Measurements from ENCODE around the gene RTKN. TPM values are rescaled to one million over a fixed set of nuclear protein-coding genes. Genes with fewer than 3 reads are reported as not detected.
A peak's percentile ranks its signal among the peaks of the same experiment; 100 is the strongest.
"Not testable (repeated sequence)": the region's sequence is repeated elsewhere in the genome, so short reads cannot be mapped to it uniquely, and the experiment has no call there.

RTKN gene
- polyA plus RNA-seq, 1 donor from 2014 or later = 0.88 TPM

GRCh38 chr2:74420443-74421103 lies 21.2 kb downstream of the RTKN start:
- peak overlapping the region; percentile 97 to 100 (median 99) for H3K27ac Mint-ChIP-seq
- peaks cover 12 to 30% (median 21%) of the 10 kb centered on the region in 3 donors for H3K4me1 Mint-ChIP-seq
- H3K9me3 Mint-ChIP-seq, H3K36me3 Mint-ChIP-seq, H3K27me3 Mint-ChIP-seq: not testable (repeated sequence)
- H3K4me3 Mint-ChIP-seq = peak overlapping the region; percentile 94 to 100 (median 97)

GRCh38 chr2:74420006-74420405 lies 21.7 kb downstream of the RTKN start:
- H3K27me3 Mint-ChIP-seq = peaks cover 2% of the 10 kb centered on the region
- peaks cover 3% of the 10 kb centered on the region for H3K36me3 Mint-ChIP-seq
- peaks cover 15 to 30% (median 21%) of the 10 kb centered on the region in 3 donors for H3K4me1 Mint-ChIP-seq
- peak overlapping the region; percentile 36 to 98 (median 77) for H3K4me3 Mint-ChIP-seq
- peak overlapping the region; percentile 84 to 100 (median 97) for H3K27ac Mint-ChIP-seq
- no peaks in the 10 kb centered on the region for H3K9me3 Mint-ChIP-seq

- Mint-ChIP-seq H3K4me3 (peak overlapping the region in 3 of 4 donors; percentile 15 to 86 (median 64)), H3K9me3 (no peaks in the 10 kb centered on the region), H3K36me3 (peaks cover 3% of the 10 kb centered on the region), H3K27ac (peak overlapping the region in 2 of 3 donors; percentile 18 to 100), H3K27me3 (peaks cover 2% of the 10 kb centered on the region), H3K4me1 (peaks cover 17 to 30% (median 21%) of the 10 kb centered on the region in 3 donors)
Measured at GRCh38 chr2:74419345-74419744, 22.4 kb downstream of the RTKN start.

DNA sequence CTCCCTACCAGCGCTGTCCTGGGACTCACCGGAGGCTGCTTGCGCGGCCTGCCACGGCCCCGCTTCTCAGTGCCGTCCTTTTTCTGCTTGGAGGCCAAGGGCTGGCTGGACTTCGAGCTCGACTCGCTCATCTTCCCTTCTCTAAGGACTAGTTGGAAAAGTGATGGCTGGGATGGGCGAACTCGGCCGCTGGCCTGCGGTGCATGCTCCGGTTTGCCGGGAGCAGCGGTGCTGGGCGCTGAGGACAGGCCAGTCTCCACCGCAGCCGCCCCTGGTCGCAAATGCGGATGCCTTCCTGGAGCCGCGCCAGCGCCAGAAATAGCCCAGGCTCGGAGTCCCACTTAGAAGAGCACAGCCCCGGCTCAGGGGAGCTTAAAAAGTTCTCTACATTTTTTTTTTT lies 23.4 kb downstream of the RTKN start:
- H3K36me3 Mint-ChIP-seq = peaks cover 3% of the 10 kb centered on the region
- H3K9me3 Mint-ChIP-seq = no peaks in the 10 kb centered on the region
- H3K4me1 Mint-ChIP-seq = peaks cover 23 to 37% (median 28%) of the 10 kb centered on the region in 3 donors
- H3K27ac Mint-ChIP-seq = peak overlapping the region in 2 of 3 donors; percentile 21 to 29
- H3K27me3 Mint-ChIP-seq = peaks cover 2% of the 10 kb centered on the region
- peak overlapping the region in 1 of 4 donors; percentile 17 for H3K4me3 Mint-ChIP-seq

DNA sequence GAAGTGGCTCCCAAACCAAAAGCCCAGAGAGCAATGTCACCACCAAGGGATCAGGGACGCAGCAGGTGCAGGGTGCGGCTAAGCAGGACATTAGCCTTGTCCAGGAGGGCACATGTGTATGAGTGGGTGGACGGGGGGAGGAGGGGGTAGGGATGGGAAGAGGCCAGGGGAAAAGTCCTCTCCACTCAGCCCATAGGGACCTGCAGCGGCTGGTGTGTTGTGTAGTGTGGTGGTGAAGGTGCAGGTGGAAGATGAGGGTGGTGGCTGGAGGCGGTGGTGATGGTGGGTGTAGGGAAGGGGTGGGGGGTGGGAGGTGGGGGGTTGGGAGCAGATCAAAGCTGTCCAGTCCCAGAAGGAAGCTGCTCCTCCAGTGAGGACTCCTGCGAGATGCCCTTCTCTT lies 24.0 kb downstream of the RTKN start:
- Mint-ChIP-seq H3K36me3 (peaks cover 3% of the 10 kb centered on the region), H3K27ac (peak overlapping the region in 1 of 3 donors; percentile 29), H3K4me1 (peaks cover 25 to 39% (median 27%) of the 10 kb centered on the region in 3 donors), H3K4me3 (no peak overlapping the region), H3K9me3 (no peaks in the 10 kb centered on the region), H3K27me3 (peaks cover 2% of the 10 kb centered on the region)

DNA sequence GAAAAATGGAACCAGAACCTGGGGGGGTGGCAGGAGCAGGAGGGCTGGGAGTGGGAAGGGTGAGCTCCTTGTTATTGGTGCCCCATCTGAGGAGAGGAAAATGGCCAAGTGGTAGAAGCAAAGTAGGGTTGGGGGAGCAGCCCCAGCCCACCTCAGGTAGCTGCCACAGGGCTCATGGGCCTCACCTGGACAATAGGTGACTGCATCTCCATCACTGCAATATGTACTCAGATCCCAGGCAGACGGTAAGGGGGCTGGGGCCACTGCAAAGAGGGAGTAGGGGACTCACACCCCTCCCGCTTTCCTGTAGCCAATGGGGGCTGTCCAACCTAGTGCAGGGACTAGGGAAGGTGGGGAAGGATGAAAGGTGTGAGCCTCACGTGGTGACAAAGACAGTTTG lies 24.5 kb downstream of the RTKN start:
- peaks cover 3% of the 10 kb centered on the region for H3K36me3 Mint-ChIP-seq
- peak overlapping the region in 1 of 4 donors; percentile 53 for H3K4me3 Mint-ChIP-seq
- H3K27me3 Mint-ChIP-seq = peaks cover 2% of the 10 kb centered on the region
- peak overlapping the region in 1 of 3 donors; percentile 39 for H3K27ac Mint-ChIP-seq
- H3K4me1 Mint-ChIP-seq = peaks cover 23 to 39% (median 27%) of the 10 kb centered on the region in 3 donors
- no peaks in the 10 kb centered on the region for H3K9me3 Mint-ChIP-seq

GRCh38 chr2:74416778-74417177 lies 25.0 kb downstream of the RTKN start:
- H3K27ac Mint-ChIP-seq = peak overlapping the region in 1 of 3 donors; percentile 39
- peaks cover 23 to 35% (median 27%) of the 10 kb centered on the region in 3 donors for H3K4me1 Mint-ChIP-seq
- H3K9me3 Mint-ChIP-seq = no peaks in the 10 kb centered on the region
- peak overlapping the region in 2 of 4 donors; percentile 0 to 53 for H3K4me3 Mint-ChIP-seq
- peaks cover 2% of the 10 kb centered on the region for H3K27me3 Mint-ChIP-seq
- peaks cover 3% of the 10 kb centered on the region for H3K36me3 Mint-ChIP-seq

- Mint-ChIP-seq H3K9me3 (no peaks in the 10 kb centered on the region), H3K4me1 (peaks cover 21 to 28% (median 25%) of the 10 kb centered on the region in 3 donors), H3K36me3 (peaks cover 5% of the 10 kb centered on the region), H3K27ac (peak overlapping the region in 2 of 3 donors; percentile 9 to 18), H3K4me3 (peak overlapping the region; percentile 53 to 83 (median 78)), H3K27me3 (peaks cover 2% of the 10 kb centered on the region)
Measured at GRCh38 chr2:74415762-74416395, 25.9 kb downstream of the RTKN start.

DNA sequence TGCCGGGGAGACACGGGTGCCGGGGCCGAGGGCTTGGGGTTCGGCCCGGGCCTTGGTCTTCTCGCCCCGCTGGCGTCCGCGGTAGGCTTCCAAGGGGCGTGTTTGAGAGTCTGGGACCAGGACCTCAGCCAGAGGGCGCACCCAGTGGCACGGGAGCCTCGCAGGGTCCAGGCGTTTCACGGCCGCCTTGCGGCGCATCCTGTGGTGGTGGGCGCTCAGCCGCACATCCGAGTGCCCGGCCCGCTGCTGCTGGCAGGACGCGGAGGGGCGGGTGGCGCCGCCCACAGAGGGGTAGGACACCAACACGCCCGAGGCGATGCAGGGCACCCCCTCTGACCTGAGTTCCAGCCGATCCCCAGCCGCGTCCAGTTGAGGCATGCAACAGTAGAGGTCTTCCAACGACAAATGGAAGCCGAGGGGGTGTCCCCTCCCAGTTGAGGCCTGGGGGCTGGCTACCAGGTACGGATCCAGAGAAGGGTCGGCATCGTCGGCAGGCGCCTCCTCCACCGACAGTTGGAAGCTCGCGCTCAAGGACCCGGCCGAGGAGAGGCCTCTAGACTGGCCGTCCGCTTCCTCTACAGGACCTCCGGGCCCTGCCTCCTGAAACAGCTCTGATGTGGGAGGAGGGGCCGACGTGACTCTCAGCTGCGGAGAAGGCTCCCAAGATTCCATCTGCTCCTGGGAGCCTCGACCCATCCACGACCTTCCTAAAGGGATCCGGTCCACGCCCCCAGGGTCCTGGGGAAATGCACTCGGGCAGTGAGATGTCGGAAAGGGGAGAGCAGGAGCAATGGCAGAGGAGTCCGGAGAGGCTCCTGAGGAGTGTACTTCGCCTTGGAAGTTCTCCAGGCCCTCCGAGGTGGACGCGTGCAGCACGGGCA lies 26.6 kb downstream of the RTKN start:
- H3K27ac Mint-ChIP-seq = peak overlapping the region in 2 of 3 donors; percentile 9 to 67
- peak overlapping the region; percentile 55 to 89 (median 80) for H3K4me3 Mint-ChIP-seq
- peaks cover 2% of the 10 kb centered on the region for H3K27me3 Mint-ChIP-seq
- H3K4me1 Mint-ChIP-seq = peaks cover 17 to 23% (median 21%) of the 10 kb centered on the region in 3 donors
- H3K36me3 Mint-ChIP-seq = peaks cover 5% of the 10 kb centered on the region
- no peaks in the 10 kb centered on the region for H3K9me3 Mint-ChIP-seq

GRCh38 chr2:74414441-74414840 lies 27.3 kb downstream of the RTKN start:
- H3K27me3 Mint-ChIP-seq = peaks cover 4% of the 10 kb centered on the region
- peak overlapping the region; percentile 55 to 89 (median 69) for H3K4me3 Mint-ChIP-seq
- H3K9me3 Mint-ChIP-seq = no peaks in the 10 kb centered on the region
- peak overlapping the region in 1 of 3 donors; percentile 46 for H3K27ac Mint-ChIP-seq
- H3K36me3 Mint-ChIP-seq = peaks cover 5% of the 10 kb centered on the region
- peaks cover 15 to 17% (median 17%) of the 10 kb centered on the region in 3 donors for H3K4me1 Mint-ChIP-seq

DNA sequence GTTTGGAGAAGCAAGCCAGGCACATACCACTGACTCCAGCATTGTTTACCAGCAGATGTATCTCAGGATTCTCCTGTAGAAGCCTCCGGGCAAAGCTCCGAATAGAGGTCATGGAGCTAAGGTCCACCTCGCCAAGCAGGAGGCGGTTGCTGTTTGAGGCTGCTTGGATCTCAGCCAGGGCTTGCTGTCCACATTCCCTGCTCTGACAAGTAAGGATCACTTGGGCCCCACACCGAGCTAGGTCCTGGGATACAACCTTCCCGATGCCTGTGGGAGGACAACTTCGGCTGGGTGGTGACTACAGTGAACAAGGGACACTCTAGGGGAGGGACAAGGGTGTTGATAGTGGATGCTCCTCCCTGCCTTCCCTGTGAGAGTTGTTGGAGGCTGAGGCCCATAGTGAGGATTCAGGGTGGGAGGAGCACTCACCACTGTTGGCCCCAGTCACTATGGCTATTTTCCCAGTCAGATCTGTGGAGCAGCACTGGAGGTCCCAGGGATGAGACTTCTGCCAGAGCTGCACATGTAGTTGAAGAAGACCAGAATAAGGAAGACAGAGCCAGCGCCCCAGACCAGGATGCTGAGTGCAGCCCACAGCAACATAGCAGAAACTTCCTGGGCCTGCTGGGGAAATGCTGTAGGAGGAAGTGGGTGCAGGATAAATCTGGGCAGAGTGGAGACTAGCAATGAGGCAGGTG lies 28.6 kb downstream of the RTKN start:
- peaks cover 13 to 15% (median 14%) of the 10 kb centered on the region in 3 donors for H3K4me1 Mint-ChIP-seq
- H3K27ac Mint-ChIP-seq = no peak overlapping the region

DNA sequence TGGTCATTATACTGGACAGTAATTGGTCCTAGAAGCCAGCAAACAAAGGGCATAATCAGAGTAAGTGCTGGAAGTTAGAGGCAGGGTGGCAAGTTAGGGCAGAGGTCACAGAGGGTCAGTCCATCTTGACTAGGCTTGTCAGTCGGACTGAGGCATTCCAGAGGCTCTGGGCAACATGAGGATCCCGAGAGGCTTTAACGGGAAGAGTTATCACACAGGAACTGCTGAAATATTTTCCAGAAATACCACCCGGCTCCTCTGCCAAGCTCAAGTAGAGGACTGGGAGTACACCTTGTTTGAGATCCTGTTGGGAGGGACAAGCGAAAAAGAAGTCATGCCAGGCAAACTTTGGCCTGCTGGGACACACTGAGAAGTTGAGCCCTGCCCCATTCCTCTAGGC lies 34.1 kb downstream of the RTKN start:
- Mint-ChIP-seq H3K27ac (no peak overlapping the region), H3K4me3 (no peak overlapping the region), H3K27me3 (peaks cover 2% of the 10 kb centered on the region), H3K36me3 (peaks cover 3% of the 10 kb centered on the region), H3K9me3 (no peaks in the 10 kb centered on the region), H3K4me1 (peaks cover 5 to 6% (median 6%) of the 10 kb centered on the region in 3 donors)

More for the DNA sequence above, 28.6 kb downstream of the RTKN start:
- peaks cover 6% of the 10 kb centered on the region for H3K36me3 Mint-ChIP-seq
- H3K27me3 Mint-ChIP-seq = peaks cover 4% of the 10 kb centered on the region
- H3K9me3 Mint-ChIP-seq = no peaks in the 10 kb centered on the region
- H3K4me3 Mint-ChIP-seq = peak overlapping the region in 3 of 4 donors; percentile 2 to 89 (median 60)

- H3K27me3 Mint-ChIP-seq = peaks cover 2% of the 10 kb centered on the region
- no peak overlapping the region for H3K4me3 Mint-ChIP-seq
- H3K36me3 Mint-ChIP-seq = peaks cover 1% of the 10 kb centered on the region
- no peaks in the 10 kb centered on the region for H3K9me3 Mint-ChIP-seq
- H3K4me1 Mint-ChIP-seq = peaks cover 5 to 6% (median 6%) of the 10 kb centered on the region in 3 donors
- no peak overlapping the region for H3K27ac Mint-ChIP-seq
Measured at GRCh38 chr2:74406035-74406434, 35.7 kb downstream of the RTKN start.

DNA sequence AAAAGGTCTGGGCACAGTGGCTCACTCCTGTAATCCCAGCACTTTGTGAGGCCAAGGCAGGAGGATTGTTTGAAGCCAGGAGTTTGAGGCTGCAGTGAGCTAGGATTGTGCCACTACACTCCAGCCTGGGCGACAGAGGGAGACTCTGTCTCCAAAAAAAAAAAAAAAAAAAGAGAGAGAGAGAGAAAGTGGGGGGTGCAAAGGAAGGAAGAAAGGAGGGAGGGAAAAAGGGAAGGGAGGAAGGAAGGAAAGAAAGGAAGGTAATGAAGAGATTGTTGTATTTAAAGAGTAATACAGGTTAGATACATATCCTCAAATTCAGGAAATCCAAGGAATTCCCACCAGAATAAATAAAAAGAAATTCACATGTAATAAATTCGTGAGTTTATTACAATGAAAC lies 39.8 kb downstream of the RTKN start:
- Mint-ChIP-seq H3K36me3 (no peaks in the 10 kb centered on the region), H3K9me3 (no peaks in the 10 kb centered on the region), H3K4me3 (no peak overlapping the region), H3K27me3 (no peaks in the 10 kb centered on the region), H3K4me1 (peaks cover 5 to 6% (median 6%) of the 10 kb centered on the region in 3 donors), H3K27ac (no peak overlapping the region)
